Liver (tissue), 9 donors: Measurements from ENCODE around the gene PTPN12. TPM values are rescaled to one million over a fixed set of nuclear protein-coding genes. Genes with fewer than 3 reads are reported as not detected.

Experiments used
- DNase-seq: peaks from one replicate; pipeline ENCODE4 v3.0.0-alpha.2; 2017; ENCODE audit warnings: low spot score
- H3K27ac ChIP-seq, 2 donors: one replicate each; pipeline ENCODE4 v1.7.0; 2013; ENCODE audit warnings: inconsistent platforms in 2 of 2, low read length in 2 of 2, control low read depth in 1 of 2, low read depth in 1 of 2, mild to moderate bottlenecking in 1 of 2
- H3K27me3 ChIP-seq, 4 donors: one replicate each; pipeline versions ENCODE4 v1.6.1 to v1.7.0; 2013; ENCODE audit warnings: low read length in 3 of 4, inconsistent platforms in 1 of 4, mild to moderate bottlenecking in 1 of 4, moderate library complexity in 1 of 4; ENCODE audit not compliant: control insufficient read depth in 4 of 4, insufficient read depth in 4 of 4
- H3K36me3 ChIP-seq, 4 donors: one replicate each; pipeline versions ENCODE4 v1.6.1 to v1.7.0; 2013; ENCODE audit warnings: low read length in 3 of 4, mild to moderate bottlenecking in 3 of 4, low read depth in 1 of 4, moderate library complexity in 1 of 4; ENCODE audit not compliant: control insufficient read depth in 4 of 4, insufficient read depth in 3 of 4
- H3K4me1 ChIP-seq, 4 donors: one replicate each; pipeline versions ENCODE4 v1.6.1 to v1.7.0; 2013; ENCODE audit warnings: low read length in 3 of 4, mild to moderate bottlenecking in 3 of 4, moderate library complexity in 1 of 4; ENCODE audit not compliant: control insufficient read depth in 4 of 4, insufficient read depth in 4 of 4
- H3K4me3 ChIP-seq, 3 donors: one replicate each; pipeline versions ENCODE4 v1.6.1 to v1.7.0; 2013; ENCODE audit warnings: low read length in 3 of 3, control low read depth in 1 of 3, low read depth in 1 of 3, mild to moderate bottlenecking in 1 of 3
- H3K9ac ChIP-seq, 2 donors: one replicate each; pipeline ENCODE4 v1.7.0; 2013; ENCODE audit warnings: low read length in 2 of 2, mild to moderate bottlenecking in 2 of 2, moderate library complexity in 2 of 2, control low read depth in 1 of 2, low read depth in 1 of 2
- H3K9me3 ChIP-seq, 4 donors: one replicate each; pipeline versions ENCODE4 v1.6.1 to v1.7.0; 2013; ENCODE audit warnings: low read length in 3 of 4; ENCODE audit not compliant: control insufficient read depth in 4 of 4
- EGR1 ChIP-seq, 2 donors: IDR thresholded peaks; 2 replicates each; pipeline ENCODE4 v1.6.1; 2016 to 2018; ENCODE audit warnings: antibody characterized with exemption in 2 of 2, low read depth in 2 of 2
- FOXA1 ChIP-seq: IDR thresholded peaks from 2 replicates; pipeline ENCODE4 v1.6.1; 2016; ENCODE audit warnings: antibody characterized with exemption
- FOXA2 ChIP-seq: IDR thresholded peaks from 2 replicates; pipeline ENCODE4 v1.6.1; 2016; ENCODE audit warnings: antibody characterized with exemption
- GABPA ChIP-seq, 2 donors: IDR thresholded peaks in 1 of 2; conservative IDR thresholded peaks in 1 of 2; 2 replicates each; pipeline ENCODE4 v1.6.1; 2016; ENCODE audit warnings: antibody characterized with exemption in 2 of 2, mild to moderate bottlenecking in 1 of 2, moderate library complexity in 1 of 2
- HNF4A ChIP-seq, 2 donors: conservative IDR thresholded peaks; 2 replicates each; pipeline ENCODE4 v1.6.1; 2016; ENCODE audit warnings: antibody characterized with exemption in 2 of 2, mild to moderate bottlenecking in 2 of 2
- HNF4G ChIP-seq: IDR thresholded peaks from 2 replicates; pipeline ENCODE4 v1.6.1; 2016; ENCODE audit warnings: antibody characterized with exemption
- JUND ChIP-seq, 2 donors: IDR thresholded peaks; 2 replicates each; pipeline ENCODE4 v1.6.1; 2016; ENCODE audit warnings: antibody characterized with exemption in 2 of 2
- RAD21 ChIP-seq, 2 donors: IDR thresholded peaks; 2 replicates each; pipeline ENCODE4 v1.6.1; 2016; ENCODE audit warnings: antibody characterized with exemption in 2 of 2, mild to moderate bottlenecking in 2 of 2
- SP1 ChIP-seq: IDR thresholded peaks from 2 replicates; pipeline ENCODE4 v1.6.1; 2018; ENCODE audit warnings: antibody characterized with exemption, mild to moderate bottlenecking
- TAF1 ChIP-seq: conservative IDR thresholded peaks from 2 replicates; pipeline ENCODE4 v1.6.1; 2016; ENCODE audit warnings: antibody characterized with exemption, mild to moderate bottlenecking
- YY1 ChIP-seq: IDR thresholded peaks from 2 replicates; pipeline ENCODE4 v1.6.1; 2016; ENCODE audit warnings: antibody characterized with exemption, mild to moderate bottlenecking
- WGBS: extraction: QIAGEN DNeasy Blood & Tissue Kit; methylation state at CpG from one replicate; pipeline ENCODE4 v1.1.7; 2013; 5-methylcytosine and 5-hydroxymethylcytosine counted together
- polyA plus RNA-seq, 2 donors: library from polyadenylated mRNA; stranded (reverse) in 1 of 2; unstranded in 1 of 2; fragments of 200-250 nt in 1 of 2; fragments of >200 nt in 1 of 2; fragmentation: Nextera tagmentation in 1 of 2; extraction: Ambion mirVana in 1 of 2; gene quantifications; one replicate each; pipeline versions ENCODE4 v1.2.1 to v1.2.3, GENCODE V29; 2013 to 2015
- total RNA-seq, 2 donors: library from RNA; depleted of rRNA; stranded (reverse); fragments of >200 nt; gene quantifications; one replicate each; pipeline ENCODE4 v1.2.3, GENCODE V29; 2014
- TF ChIP-seq, protein P1 (sequence below): IDR thresholded peaks from 2 replicates; pipeline ENCODE4 v1.6.1; 2016; ENCODE audit warnings: antibody characterized with exemption
- TF ChIP-seq, protein P2 (sequence below): IDR thresholded peaks from 2 replicates; pipeline ENCODE4 v1.6.1; 2016; ENCODE audit warnings: antibody characterized with exemption
- TF ChIP-seq, protein P3 (sequence below): fragments of 150-350 bp; IDR thresholded peaks from 2 replicates; pipeline ENCODE4 v1.5.1; 2017; ENCODE audit warnings: improper control_type of control experiment, low read depth, low read length; ENCODE audit not compliant: missing input control
- TF ChIP-seq, protein P4 (sequence below): IDR thresholded peaks from 2 replicates; pipeline ENCODE4 v1.6.1; 2016; ENCODE audit warnings: antibody characterized with exemption, mild to moderate bottlenecking
- TF ChIP-seq, protein P5 (sequence below): IDR thresholded peaks from 2 replicates; pipeline ENCODE4 v1.6.1; 2016; ENCODE audit warnings: antibody characterized with exemption
- donor health status: healthy.
- donor health status: healthy.
- donor health status: healthy.
- donor health status: healthy.
- donor health status: healthy.

PTPN12 gene
- total and polyA plus RNA-seq, 4 donors = 10.1 to 18.6 (median 15.3) TPM

DNA sequence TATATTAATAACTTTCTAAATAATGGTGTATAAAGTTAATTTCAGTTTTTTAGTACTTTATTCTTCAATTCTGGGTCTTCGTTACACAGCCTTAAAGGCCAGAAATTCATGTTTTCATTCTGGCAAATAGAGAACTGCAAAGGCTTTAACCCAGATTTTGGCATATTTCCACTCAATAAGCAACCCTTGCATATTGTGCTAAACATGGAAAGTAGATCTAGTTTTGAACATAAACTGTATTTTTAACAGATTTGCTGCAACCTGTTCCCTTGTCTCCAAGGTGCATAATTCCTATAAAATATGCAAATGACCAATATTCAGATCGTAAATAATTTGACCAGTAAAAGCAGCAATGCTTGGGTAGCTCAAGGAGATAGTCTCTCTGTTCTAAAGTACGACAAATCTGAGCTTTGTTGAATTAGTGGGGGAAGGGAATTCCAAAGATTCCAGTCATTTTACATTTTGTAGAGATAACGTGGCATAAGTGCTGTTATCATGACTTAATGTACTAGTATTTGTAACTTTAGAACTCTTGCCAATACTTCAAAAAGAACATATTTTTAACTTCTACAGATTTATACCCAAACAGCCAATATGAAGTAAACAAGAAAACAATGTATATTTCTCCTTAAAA is 112.7 kb downstream of the PTPN12 start:
- H3K36me3 ChIP-seq = no peaks in the 10 kb centered on the region
- no peak for TF ChIP-seq YY1
- TF ChIP-seq FOXA1 = no peak
- no peak for TF ChIP-seq HNF4A (conservative IDR thresholded peaks at IDR 0.05)
- TF ChIP-seq, protein P1, sequence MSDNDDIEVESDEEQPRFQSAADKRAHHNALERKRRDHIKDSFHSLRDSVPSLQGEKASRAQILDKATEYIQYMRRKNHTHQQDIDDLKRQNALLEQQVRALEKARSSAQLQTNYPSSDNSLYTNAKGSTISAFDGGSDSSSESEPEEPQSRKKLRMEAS = no peak
- TF ChIP-seq FOXA2 = no peak
- TF ChIP-seq, protein P2, sequence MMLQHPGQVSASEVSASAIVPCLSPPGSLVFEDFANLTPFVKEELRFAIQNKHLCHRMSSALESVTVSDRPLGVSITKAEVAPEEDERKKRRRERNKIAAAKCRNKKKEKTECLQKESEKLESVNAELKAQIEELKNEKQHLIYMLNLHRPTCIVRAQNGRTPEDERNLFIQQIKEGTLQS = no peak
- TF ChIP-seq JUND (IDR thresholded peaks at IDR 0.05) = no peak
- TF ChIP-seq RAD21 (IDR thresholded peaks at IDR 0.05) = no peak
- TF ChIP-seq, protein P3, sequence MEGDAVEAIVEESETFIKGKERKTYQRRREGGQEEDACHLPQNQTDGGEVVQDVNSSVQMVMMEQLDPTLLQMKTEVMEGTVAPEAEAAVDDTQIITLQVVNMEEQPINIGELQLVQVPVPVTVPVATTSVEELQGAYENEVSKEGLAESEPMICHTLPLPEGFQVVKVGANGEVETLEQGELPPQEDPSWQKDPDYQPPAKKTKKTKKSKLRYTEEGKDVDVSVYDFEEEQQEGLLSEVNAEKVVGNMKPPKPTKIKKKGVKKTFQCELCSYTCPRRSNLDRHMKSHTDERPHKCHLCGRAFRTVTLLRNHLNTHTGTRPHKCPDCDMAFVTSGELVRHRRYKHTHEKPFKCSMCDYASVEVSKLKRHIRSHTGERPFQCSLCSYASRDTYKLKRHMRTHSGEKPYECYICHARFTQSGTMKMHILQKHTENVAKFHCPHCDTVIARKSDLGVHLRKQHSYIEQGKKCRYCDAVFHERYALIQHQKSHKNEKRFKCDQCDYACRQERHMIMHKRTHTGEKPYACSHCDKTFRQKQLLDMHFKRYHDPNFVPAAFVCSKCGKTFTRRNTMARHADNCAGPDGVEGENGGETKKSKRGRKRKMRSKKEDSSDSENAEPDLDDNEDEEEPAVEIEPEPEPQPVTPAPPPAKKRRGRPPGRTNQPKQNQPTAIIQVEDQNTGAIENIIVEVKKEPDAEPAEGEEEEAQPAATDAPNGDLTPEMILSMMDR = no peak
- TF ChIP-seq, protein P4, sequence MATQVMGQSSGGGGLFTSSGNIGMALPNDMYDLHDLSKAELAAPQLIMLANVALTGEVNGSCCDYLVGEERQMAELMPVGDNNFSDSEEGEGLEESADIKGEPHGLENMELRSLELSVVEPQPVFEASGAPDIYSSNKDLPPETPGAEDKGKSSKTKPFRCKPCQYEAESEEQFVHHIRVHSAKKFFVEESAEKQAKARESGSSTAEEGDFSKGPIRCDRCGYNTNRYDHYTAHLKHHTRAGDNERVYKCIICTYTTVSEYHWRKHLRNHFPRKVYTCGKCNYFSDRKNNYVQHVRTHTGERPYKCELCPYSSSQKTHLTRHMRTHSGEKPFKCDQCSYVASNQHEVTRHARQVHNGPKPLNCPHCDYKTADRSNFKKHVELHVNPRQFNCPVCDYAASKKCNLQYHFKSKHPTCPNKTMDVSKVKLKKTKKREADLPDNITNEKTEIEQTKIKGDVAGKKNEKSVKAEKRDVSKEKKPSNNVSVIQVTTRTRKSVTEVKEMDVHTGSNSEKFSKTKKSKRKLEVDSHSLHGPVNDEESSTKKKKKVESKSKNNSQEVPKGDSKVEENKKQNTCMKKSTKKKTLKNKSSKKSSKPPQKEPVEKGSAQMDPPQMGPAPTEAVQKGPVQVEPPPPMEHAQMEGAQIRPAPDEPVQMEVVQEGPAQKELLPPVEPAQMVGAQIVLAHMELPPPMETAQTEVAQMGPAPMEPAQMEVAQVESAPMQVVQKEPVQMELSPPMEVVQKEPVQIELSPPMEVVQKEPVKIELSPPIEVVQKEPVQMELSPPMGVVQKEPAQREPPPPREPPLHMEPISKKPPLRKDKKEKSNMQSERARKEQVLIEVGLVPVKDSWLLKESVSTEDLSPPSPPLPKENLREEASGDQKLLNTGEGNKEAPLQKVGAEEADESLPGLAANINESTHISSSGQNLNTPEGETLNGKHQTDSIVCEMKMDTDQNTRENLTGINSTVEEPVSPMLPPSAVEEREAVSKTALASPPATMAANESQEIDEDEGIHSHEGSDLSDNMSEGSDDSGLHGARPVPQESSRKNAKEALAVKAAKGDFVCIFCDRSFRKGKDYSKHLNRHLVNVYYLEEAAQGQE = no peak
- no peak for TF ChIP-seq EGR1 (IDR thresholded peaks at IDR 0.05; ENCODE audit: low read depth in 2 of 2)
- no peak for TF ChIP-seq TAF1
- no peak for TF ChIP-seq HNF4G
- TF ChIP-seq, protein P5, sequence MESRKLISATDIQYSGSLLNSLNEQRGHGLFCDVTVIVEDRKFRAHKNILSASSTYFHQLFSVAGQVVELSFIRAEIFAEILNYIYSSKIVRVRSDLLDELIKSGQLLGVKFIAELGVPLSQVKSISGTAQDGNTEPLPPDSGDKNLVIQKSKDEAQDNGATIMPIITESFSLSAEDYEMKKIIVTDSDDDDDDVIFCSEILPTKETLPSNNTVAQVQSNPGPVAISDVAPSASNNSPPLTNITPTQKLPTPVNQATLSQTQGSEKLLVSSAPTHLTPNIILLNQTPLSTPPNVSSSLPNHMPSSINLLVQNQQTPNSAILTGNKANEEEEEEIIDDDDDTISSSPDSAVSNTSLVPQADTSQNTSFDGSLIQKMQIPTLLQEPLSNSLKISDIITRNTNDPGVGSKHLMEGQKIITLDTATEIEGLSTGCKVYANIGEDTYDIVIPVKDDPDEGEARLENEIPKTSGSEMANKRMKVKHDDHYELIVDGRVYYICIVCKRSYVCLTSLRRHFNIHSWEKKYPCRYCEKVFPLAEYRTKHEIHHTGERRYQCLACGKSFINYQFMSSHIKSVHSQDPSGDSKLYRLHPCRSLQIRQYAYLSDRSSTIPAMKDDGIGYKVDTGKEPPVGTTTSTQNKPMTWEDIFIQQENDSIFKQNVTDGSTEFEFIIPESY = no peak
- TF ChIP-seq SP1 = no peak
- TF ChIP-seq GABPA (IDR thresholded peaks at IDR 0.05 in 1 of 2, conservative IDR thresholded peaks at IDR 0.05 in 1 of 2) = no peak
- 72% methylated on average over 4 of the region's 4 CpGs for WGBS
- no peaks in the 10 kb centered on the region for H3K27me3 ChIP-seq
- H3K27ac ChIP-seq = no peak overlapping the region
- H3K4me3 ChIP-seq = no peak overlapping the region
- H3K9me3 ChIP-seq = no peaks in the 10 kb centered on the region
- peaks cover 0 to 16% (median 9%) of the 10 kb centered on the region in 4 donors for H3K4me1 ChIP-seq
- H3K9ac ChIP-seq = no peak overlapping the region
- no peak for DNase-seq
